Neural progenitor cell (in vitro differentiated cells): ENCODE measurements around the gene TOMM40L. TPM values are rescaled to one million over a fixed set of nuclear protein-coding genes. Genes with fewer than 3 reads are reported as not detected.

Source experiments
- DNase-seq: peaks from one replicate; pipeline ENCODE4 v3.0.0-alpha.2; 2016; ENCODE audit warnings: low spot score
- H2AFZ ChIP-seq: fragments of 200-600 bp; sonication (generic); replicated peaks from 2 replicates; pipeline ENCODE4 v1.6.1; 2016; ENCODE audit warnings: antibody characterized with exemption
- H3F3A ChIP-seq: fragments of 200-600 bp; sonication (generic); 2 replicates; pipeline ENCODE4 v1.6.1; 2016; ENCODE audit warnings: antibody characterized with exemption, low read depth
- H3K27ac ChIP-seq: fragments of 200-600 bp; sonication (generic); 2 replicates; pipeline ENCODE4 v1.5.1; 2016; ENCODE audit warnings: mild to moderate bottlenecking
- H3K27me3 ChIP-seq: fragments of 200-600 bp; sonication (generic); 2 replicates; pipeline ENCODE4 v1.6.1; 2016; ENCODE audit warnings: mild to moderate bottlenecking, moderate library complexity
- H3K36me3 ChIP-seq: fragments of 200-600 bp; sonication (generic); 2 replicates; pipeline ENCODE4 v1.5.1; 2016
- H3K4me1 ChIP-seq: fragments of 200-600 bp; sonication (generic); 2 replicates; pipeline ENCODE4 v1.6.1; 2016; ENCODE audit warnings: mixed run types
- H3K4me2 ChIP-seq: fragments of 200-600 bp; sonication (generic); 2 replicates; pipeline ENCODE4 v1.6.1; 2016
- H3K4me3 ChIP-seq: fragments of 200-600 bp; sonication (generic); 2 replicates; pipeline ENCODE4 v1.5.1; 2016
- H3K79me2 ChIP-seq: fragments of 200-600 bp; sonication (generic); 2 replicates; pipeline ENCODE4 v1.6.1; 2016; ENCODE audit warnings: low read depth
- H3K9ac ChIP-seq: fragments of 200-600 bp; sonication (generic); 2 replicates; pipeline ENCODE4 v1.6.1; 2016
- H3K9me3 ChIP-seq: fragments of 200-600 bp; sonication (generic); 2 replicates; pipeline ENCODE4 v1.5.1; 2016; ENCODE audit warnings: low read depth
- H4K20me1 ChIP-seq: fragments of 200-600 bp; sonication (generic); 2 replicates; pipeline ENCODE4 v1.6.1; 2016; ENCODE audit warnings: low read depth
- H3K27ac Mint-ChIP-seq: 3 replicates; pipeline ENCODE4 v1.8.0; 2021; ENCODE audit warnings: mixed read lengths
- H3K27me3 Mint-ChIP-seq: 2 replicates; pipeline ENCODE4 v1.8.0; 2022; ENCODE audit warnings: low read depth, mild to moderate bottlenecking, inconsistent platforms, moderate library complexity, mixed read lengths; ENCODE audit not compliant: insufficient read depth
- H3K36me3 Mint-ChIP-seq: 3 replicates; pipeline ENCODE4 v1.8.0; 2021; ENCODE audit warnings: mixed read lengths
- H3K4me1 Mint-ChIP-seq: 3 replicates; pipeline ENCODE4 v1.8.0; 2021; ENCODE audit warnings: mixed read lengths
- H3K4me3 Mint-ChIP-seq: 3 replicates; pipeline ENCODE4 v1.8.0; 2021; ENCODE audit warnings: mild to moderate bottlenecking, moderate library complexity, mixed read lengths
- H3K9me3 Mint-ChIP-seq: 3 replicates; pipeline ENCODE4 v1.8.0; 2020; ENCODE audit warnings: mixed read lengths
- EZH2 ChIP-seq: fragments of 200-600 bp; sonication (generic); IDR thresholded peaks from 2 replicates; pipeline ENCODE4 v1.6.1; 2017; ENCODE audit warnings: antibody characterized with exemption, mild to moderate bottlenecking, moderate library complexity
- EZH2phosphoT487 ChIP-seq: fragments of 200-600 bp; sonication (generic); IDR thresholded peaks from 2 replicates; pipeline ENCODE4 v1.6.1; 2017; ENCODE audit warnings: antibody characterized with exemption
- total RNA-seq: library from RNA; depleted of rRNA; stranded (reverse); fragments of >200 nt; gene quantifications from 2 replicates; pipeline ENCODE4 v1.2.3, GENCODE V29; 2015; ENCODE audit warnings: low replicate concordance
- TF ChIP-seq, protein P1 (sequence below): fragments of 200-600 bp; sonication (generic); IDR thresholded peaks from 2 replicates; pipeline ENCODE4 v1.5.1; 2017; ENCODE audit warnings: antibody characterized with exemption, mild to moderate bottlenecking

The TOMM40L gene
- total RNA-seq, 1 donor from 2014 or later, result 7.2 TPM

DNA sequence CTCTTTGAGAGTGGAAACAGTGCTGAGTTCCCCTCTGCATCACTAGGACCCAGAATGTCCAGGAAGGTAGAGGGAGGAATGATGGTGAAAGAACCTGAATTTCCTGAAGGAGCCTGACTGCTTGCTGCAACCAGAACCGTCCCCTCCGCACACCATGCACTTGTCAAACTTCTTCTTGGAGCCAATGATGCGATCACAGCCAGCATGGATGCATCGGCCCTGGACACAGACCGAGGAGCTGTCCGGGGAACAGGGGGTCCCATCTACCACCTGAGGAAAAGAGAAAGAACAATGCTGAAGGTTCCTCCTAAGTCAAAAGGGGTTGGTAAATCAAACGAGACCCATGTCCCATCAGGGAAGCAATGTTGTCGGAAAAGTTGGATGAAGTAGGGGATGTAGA is 33.9 kb upstream of the TOMM40L start:
- H2AFZ ChIP-seq, result no peak overlapping the region
- H3K27me3 ChIP-seq, result no peaks in the 10 kb centered on the region
- no peaks in the 10 kb centered on the region for H3K9me3 Mint-ChIP-seq
- H3K4me3 Mint-ChIP-seq, result no peak overlapping the region
- no peak overlapping the region for H3K4me2 ChIP-seq
- H3K27me3 Mint-ChIP-seq, result peaks cover 18% of the 10 kb centered on the region
- no peaks in the 10 kb centered on the region for H3K36me3 Mint-ChIP-seq
- H3K27ac Mint-ChIP-seq, result peak overlapping the region; percentile 81
- no peak for DNase-seq
- H3K36me3 ChIP-seq, result no peaks in the 10 kb centered on the region
- H3K4me1 Mint-ChIP-seq, result peaks cover 17% of the 10 kb centered on the region
- no peaks in the 10 kb centered on the region for H3K79me2 ChIP-seq
- TF ChIP-seq, protein P1, sequence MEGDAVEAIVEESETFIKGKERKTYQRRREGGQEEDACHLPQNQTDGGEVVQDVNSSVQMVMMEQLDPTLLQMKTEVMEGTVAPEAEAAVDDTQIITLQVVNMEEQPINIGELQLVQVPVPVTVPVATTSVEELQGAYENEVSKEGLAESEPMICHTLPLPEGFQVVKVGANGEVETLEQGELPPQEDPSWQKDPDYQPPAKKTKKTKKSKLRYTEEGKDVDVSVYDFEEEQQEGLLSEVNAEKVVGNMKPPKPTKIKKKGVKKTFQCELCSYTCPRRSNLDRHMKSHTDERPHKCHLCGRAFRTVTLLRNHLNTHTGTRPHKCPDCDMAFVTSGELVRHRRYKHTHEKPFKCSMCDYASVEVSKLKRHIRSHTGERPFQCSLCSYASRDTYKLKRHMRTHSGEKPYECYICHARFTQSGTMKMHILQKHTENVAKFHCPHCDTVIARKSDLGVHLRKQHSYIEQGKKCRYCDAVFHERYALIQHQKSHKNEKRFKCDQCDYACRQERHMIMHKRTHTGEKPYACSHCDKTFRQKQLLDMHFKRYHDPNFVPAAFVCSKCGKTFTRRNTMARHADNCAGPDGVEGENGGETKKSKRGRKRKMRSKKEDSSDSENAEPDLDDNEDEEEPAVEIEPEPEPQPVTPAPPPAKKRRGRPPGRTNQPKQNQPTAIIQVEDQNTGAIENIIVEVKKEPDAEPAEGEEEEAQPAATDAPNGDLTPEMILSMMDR, result no peak
- TF ChIP-seq EZH2phosphoT487 (no peak), EZH2 (no peak)
- H4K20me1 ChIP-seq, result no peaks in the 10 kb centered on the region
- no peak overlapping the region for H3K4me3 ChIP-seq
- H3K4me1 ChIP-seq, result peaks cover 9% of the 10 kb centered on the region
- no peak overlapping the region for H3K9ac ChIP-seq
- no peaks in the 10 kb centered on the region for H3K9me3 ChIP-seq
- H3K27ac ChIP-seq, result no peak overlapping the region
- H3F3A ChIP-seq, result no peaks in the 10 kb centered on the region

DNA sequence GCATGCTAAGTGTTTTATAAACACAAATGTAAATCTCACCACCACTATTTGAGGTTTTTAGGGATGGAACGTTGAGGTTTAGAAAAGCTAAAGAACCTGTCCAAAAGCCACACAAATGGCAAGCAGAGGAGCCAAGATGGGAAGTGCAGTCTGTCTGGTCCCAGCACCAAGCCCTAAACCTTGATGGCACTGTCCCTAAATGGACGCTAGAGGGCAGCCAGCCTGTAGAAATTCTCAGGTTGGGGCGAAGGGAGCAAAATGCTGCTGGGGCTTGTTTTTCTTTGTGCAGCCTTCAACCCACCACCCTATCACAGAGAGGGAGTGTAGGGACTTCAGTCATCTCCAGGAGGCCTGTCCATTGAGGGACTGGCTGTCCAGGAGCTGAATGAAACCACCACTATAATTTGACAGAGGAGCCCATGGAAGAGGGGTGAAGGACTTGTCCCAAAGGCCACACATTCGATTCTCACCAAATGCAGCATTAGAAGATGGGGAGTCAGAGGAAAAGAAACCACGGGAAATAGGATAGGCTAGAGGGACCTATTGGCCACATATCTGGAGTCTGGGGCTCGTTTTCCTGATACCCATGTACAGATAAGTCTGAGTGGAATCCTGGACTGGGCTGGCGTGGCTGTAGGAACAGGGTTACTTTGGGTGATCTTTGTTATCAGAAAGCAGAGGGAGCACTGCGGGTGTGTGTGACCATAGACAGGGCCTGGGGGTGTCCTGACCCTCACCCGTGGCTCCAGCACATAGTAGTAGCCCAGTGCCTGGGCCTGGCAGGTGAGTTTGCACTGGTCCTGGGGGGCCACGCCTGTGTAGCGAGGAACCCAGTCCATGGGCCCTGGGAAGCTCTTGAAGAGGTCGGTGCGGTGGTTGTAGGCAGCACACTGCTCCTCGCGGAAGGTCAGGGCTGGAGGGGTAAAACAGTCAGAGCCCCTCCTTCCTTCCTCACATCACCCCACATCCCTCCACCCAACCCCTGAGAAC is 33.1 kb upstream of the TOMM40L start:
- peaks cover 18% of the 10 kb centered on the region for H3K27me3 Mint-ChIP-seq
- no peak overlapping the region for H3K27ac ChIP-seq

DNA sequence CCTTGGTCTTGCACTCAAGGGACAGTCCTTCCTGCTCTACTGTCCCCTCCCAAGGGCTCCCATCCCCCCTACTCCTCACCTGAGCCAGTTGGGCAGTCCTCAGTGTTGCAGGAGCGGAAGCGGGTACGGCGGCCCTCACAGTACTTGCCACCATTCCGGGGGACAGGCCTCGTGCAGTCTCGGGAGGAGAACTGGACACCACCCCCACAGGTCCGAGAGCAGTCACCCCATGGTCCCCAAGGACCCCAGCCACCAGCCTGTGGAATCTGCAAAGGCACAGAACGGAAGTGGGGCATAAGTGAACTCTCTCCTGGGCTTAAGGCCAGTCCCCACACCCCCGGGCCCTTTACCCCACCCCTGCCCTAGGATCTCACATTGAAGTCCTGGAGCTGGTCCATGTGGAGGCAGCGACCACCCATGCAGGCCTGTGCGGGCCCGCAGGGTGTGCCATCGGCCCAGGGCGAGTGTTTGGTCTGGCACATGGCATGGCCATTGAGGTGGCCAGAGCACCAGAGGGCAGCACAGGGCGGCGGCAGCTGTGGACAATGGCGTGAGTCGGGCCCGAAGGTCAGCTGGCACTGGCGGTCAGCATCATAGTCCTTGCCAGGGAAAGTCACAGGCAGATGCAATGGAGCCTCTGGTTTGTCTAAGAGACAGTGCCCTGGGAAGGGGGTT is 32.2 kb upstream of the TOMM40L start:
- H3K4me3 ChIP-seq, result no peak overlapping the region
- no peak overlapping the region for H3K4me2 ChIP-seq
- peaks cover 35% of the 10 kb centered on the region for H3K4me1 Mint-ChIP-seq
- no peaks in the 10 kb centered on the region for H3K9me3 ChIP-seq
- H3K36me3 Mint-ChIP-seq, result no peaks in the 10 kb centered on the region
- peaks cover 14% of the 10 kb centered on the region for H3F3A ChIP-seq
- no peaks in the 10 kb centered on the region for H4K20me1 ChIP-seq
- no peaks in the 10 kb centered on the region for H3K36me3 ChIP-seq
- H3K79me2 ChIP-seq, result no peaks in the 10 kb centered on the region
- TF ChIP-seq EZH2, result no peak
- no peak for TF ChIP-seq EZH2phosphoT487
- TF ChIP-seq, protein P1, result no peak
- no peak overlapping the region for H3K4me3 Mint-ChIP-seq
- no peak overlapping the region for H2AFZ ChIP-seq
- DNase-seq, result no peak
- no peak overlapping the region for H3K27ac Mint-ChIP-seq
- no peak overlapping the region for H3K9ac ChIP-seq
- H3K27ac ChIP-seq, result no peak overlapping the region
- peaks cover 26% of the 10 kb centered on the region for H3K4me1 ChIP-seq
- H3K27me3 Mint-ChIP-seq, result peaks cover 15% of the 10 kb centered on the region
- H3K27me3 ChIP-seq, result no peaks in the 10 kb centered on the region
- no peaks in the 10 kb centered on the region for H3K9me3 Mint-ChIP-seq

More for the DNA sequence above, 33.1 kb upstream of the TOMM40L start:
- Histone ChIP-seq H3K27me3 (no peaks in the 10 kb centered on the region), H4K20me1 (no peaks in the 10 kb centered on the region), H3K4me2 (no peak overlapping the region), H3K4me3 (no peak overlapping the region), H3K4me1 (peaks cover 17% of the 10 kb centered on the region), H3K79me2 (no peaks in the 10 kb centered on the region), H3K9me3 (no peaks in the 10 kb centered on the region), H3K9ac (no peak overlapping the region), H3F3A (peaks cover 5% of the 10 kb centered on the region), H2AFZ (peak overlapping the region; percentile 35), H3K36me3 (no peaks in the 10 kb centered on the region)
- peaks cover 25% of the 10 kb centered on the region for H3K4me1 Mint-ChIP-seq
- TF ChIP-seq, protein P1, result peak; percentile 88
- TF ChIP-seq EZH2phosphoT487, result no peak
- H3K4me3 Mint-ChIP-seq, result no peak overlapping the region
- peak; percentile 81 for DNase-seq
- peak overlapping the region; percentile 72 for H3K27ac Mint-ChIP-seq
- no peaks in the 10 kb centered on the region for H3K9me3 Mint-ChIP-seq
- no peaks in the 10 kb centered on the region for H3K36me3 Mint-ChIP-seq
